DLD1 (cell line): ENCODE results near the gene PLEKHN1.

Experiments
- in situ Hi-C: cut with HindIII; loops from 2 replicates; pipeline ENCODE4 v1.10.0; 2017; ENCODE audit warnings: low sequenced_read_pairs

PLEKHN1 gene

DNA sequence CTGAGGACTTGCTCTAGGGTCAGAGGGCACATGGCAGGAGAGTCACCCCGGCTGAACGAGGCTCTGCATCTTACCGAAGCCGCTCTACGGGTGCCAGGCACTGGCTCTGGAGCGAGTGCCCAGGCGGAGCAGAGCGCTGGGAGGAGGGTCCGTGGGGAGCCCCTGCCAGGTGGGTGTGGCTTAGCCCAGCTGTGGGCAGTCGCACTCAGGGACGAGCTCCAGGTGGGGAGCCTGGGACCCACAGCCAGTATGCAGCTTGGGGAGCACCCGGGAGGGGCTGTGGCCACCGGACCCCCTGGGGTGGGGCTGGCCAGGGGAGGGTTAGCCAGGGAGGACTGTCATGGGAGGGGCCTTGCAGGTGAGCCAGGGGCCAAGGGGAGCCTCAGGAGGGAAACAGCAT, 57.4 kb downstream of the PLEKHN1 start:
- in situ Hi-C loops, result no loop called here

- in situ Hi-C loops, result no loop called here
These were observed 58.0 kb downstream of the PLEKHN1 start for GRCh38 chr1:1024149-1024770.

DNA sequence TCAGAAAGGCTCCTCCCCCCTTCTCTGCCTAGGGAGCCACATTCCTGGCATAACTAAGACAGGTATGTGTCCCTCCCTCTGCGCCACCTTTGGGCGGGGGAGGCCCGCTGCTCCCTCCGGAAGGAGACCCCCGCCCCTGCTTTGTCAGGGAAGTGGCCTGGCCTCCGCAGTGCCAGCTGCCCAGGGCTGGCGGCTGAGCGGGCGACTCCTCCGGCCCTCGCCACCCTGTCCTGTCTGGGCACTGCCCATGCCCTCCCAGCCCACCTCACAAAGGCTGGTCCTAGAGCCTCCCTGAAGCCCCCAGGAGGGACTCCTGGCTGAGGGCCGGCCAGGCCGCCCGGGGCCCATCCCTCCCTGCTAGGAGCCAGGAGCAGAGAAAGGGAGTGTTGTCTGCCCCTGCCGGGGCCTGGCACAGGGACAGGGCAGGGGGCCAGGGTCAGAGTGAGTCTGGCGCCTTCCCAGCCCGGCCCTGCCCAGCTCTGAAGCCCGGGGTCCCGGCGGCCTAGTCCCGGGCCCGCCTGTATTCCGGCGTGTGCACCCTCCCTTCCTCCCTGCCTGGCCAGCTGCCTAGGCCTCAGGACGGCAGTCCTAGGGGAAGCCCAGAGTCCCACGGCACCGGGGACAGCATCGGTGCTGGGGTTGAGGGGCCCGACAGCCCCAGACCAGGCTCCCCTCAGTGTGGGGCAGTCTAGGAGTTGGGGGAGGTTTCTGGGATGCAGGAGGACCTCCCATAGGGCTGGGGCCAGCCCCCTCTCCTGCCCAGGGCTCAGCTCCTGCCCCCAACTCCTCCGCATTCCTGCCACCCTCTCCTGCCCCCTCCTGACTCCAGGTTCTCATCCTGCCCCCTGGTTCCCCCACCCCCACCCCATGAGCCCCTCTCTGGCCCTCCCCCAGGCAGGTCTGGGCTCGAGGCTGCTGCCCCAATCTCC, 58.8 kb downstream of the PLEKHN1 start:
- in situ Hi-C loops, result no loop called here
